H1 (cell line): ENCODE measurements around the gene GPHB5. TPM values are rescaled to one million over a fixed set of nuclear protein-coding genes. Genes with fewer than 3 reads are reported as not detected.

Experiments
- CTCF ChIA-PET: fragments of 300-600 bp; sonication (Branson Sonifier 250); formaldehyde crosslinking; loops from one replicate; lab custom pipeline; 2021; ENCODE audit not compliant: partially characterized antibody; lab: Charles Lee
- POLR2A ChIA-PET: fragments of 300-600 bp; sonication (Branson Sonifier 250); formaldehyde crosslinking; loops from one replicate; lab custom pipeline; 2021; ENCODE audit warnings: inconsistent platforms; ENCODE audit not compliant: partially characterized antibody; lab: Charles Lee
- DNase-seq, 2 experiments: peaks; one replicate each; pipeline versions ENCODE4 v3.0.0 to v3.0.0-alpha.2; 2010 to 2022; ENCODE audit warnings: low spot score in 2 of 2, low read depth in 1 of 2, mixed read lengths in 1 of 2
- FAIRE-seq: peaks from 2 replicates; lab custom pipeline; 2011; peaks lifted over from hg19 to GRCh38; lab: Jason Lieb, UNC
- H2AFZ ChIP-seq: 2 replicates; pipeline ENCODE4 v1.8.1; 2012; ENCODE audit warnings: low read length, inconsistent platforms
- H2AK5ac ChIP-seq: 2 replicates; pipeline ENCODE4 v1.6.1; 2013; ENCODE audit warnings: low read depth, low read length
- H2BK120ac ChIP-seq: replicated peaks from 2 replicates; pipeline ENCODE3; 2013; ENCODE audit warnings: low read depth, low read length, inconsistent platforms
- H2BK12ac ChIP-seq: 2 replicates; pipeline ENCODE4 v1.6.1; 2013; ENCODE audit warnings: low read depth, low read length
- H2BK15ac ChIP-seq: 2 replicates; pipeline ENCODE4 v1.6.1; 2013; ENCODE audit warnings: low read length
- H2BK20ac ChIP-seq: 2 replicates; pipeline ENCODE4 v1.6.1; 2013; ENCODE audit warnings: low read length
- H2BK5ac ChIP-seq: 2 replicates; pipeline ENCODE4 v1.6.1; 2013; ENCODE audit warnings: low read depth, low read length
- H3K14ac ChIP-seq: 2 replicates; pipeline ENCODE4 v1.6.1; 2013; ENCODE audit warnings: inconsistent platforms; ENCODE audit not compliant: insufficient read length
- H3K18ac ChIP-seq: 2 replicates; pipeline ENCODE4 v1.6.1; 2013; ENCODE audit warnings: low read length; ENCODE audit errors: extremely low read depth
- H3K23ac ChIP-seq: 2 replicates; pipeline ENCODE4 v1.6.1; 2013; ENCODE audit warnings: inconsistent platforms; ENCODE audit not compliant: insufficient read length
- H3K23me2 ChIP-seq: 2 replicates; pipeline ENCODE4 v1.6.1; 2013; ENCODE audit warnings: low read depth, low read length
- H3K27ac ChIP-seq: 2 replicates; pipeline ENCODE4 v1.6.1; 2011; ENCODE audit warnings: low read depth, low read length, inconsistent platforms
- H3K27me3 ChIP-seq, 4 experiments: replicated peaks in 1 of 4; 1 replicate in 1 of 4; 2 replicates in 3 of 4; pipeline versions ENCODE4 v1.6.1 to v1.8.1; 2011 to 2013; ENCODE audit warnings: low read length in 3 of 4, mild to moderate bottlenecking in 3 of 4, inconsistent platforms in 2 of 4, mixed read lengths in 2 of 4, moderate library complexity in 1 of 4; ENCODE audit not compliant: control insufficient read depth in 3 of 4, insufficient read depth in 3 of 4; ENCODE audit errors: extremely low read depth in 1 of 4
- H3K36me3 ChIP-seq, 4 experiments: 2 replicates each; pipeline versions ENCODE4 v1.6.1 to v1.8.1; 2011 to 2013; ENCODE audit warnings: mild to moderate bottlenecking in 4 of 4, low read length in 3 of 4, moderate library complexity in 2 of 4, control low read depth in 1 of 4, inconsistent platforms in 1 of 4; ENCODE audit not compliant: insufficient read depth in 4 of 4, control insufficient read depth in 2 of 4
- H3K4ac ChIP-seq: replicated peaks from 2 replicates; pipeline ENCODE3; 2013; ENCODE audit warnings: low read length, low read depth, mixed read lengths, inconsistent platforms; ENCODE audit not compliant: insufficient read length
- H3K4me1 ChIP-seq, 4 experiments: replicated peaks in 1 of 4; 1 replicate in 1 of 4; 2 replicates in 3 of 4; pipeline versions ENCODE4 v1.6.1 to v1.8.1; 2011 to 2013; ENCODE audit warnings: low read length in 3 of 4, inconsistent platforms in 2 of 4, mixed read lengths in 1 of 4; ENCODE audit not compliant: insufficient read depth in 4 of 4, control insufficient read depth in 3 of 4
- H3K4me2 ChIP-seq, 2 experiments: 2 replicates each; pipeline versions ENCODE4 v1.6.1 to v1.8.1; 2011 to 2013; ENCODE audit warnings: low read depth in 2 of 2, low read length in 2 of 2, control low read depth in 1 of 2, inconsistent platforms in 1 of 2, mild to moderate bottlenecking in 1 of 2; ENCODE audit not compliant: insufficient read depth in 1 of 2
- H3K4me3 ChIP-seq, 4 experiments: fragments of 200-600, 300-600 bp in 1 of 4; sonication (generic), shearing (Covaris generic), sonication (Bioruptor Twin) in 1 of 4; 2 replicates each; pipeline versions ENCODE4 v1.5.1 to v1.8.1; 2011 to 2016; ENCODE audit warnings: low read length in 4 of 4, low read depth in 3 of 4, control low read depth in 2 of 4, inconsistent platforms in 2 of 4, mild to moderate bottlenecking in 2 of 4, mixed read lengths in 1 of 4, moderate library complexity in 1 of 4; ENCODE audit not compliant: insufficient read depth in 2 of 4; ENCODE audit errors: extremely low read depth in 1 of 4
- H3K56ac ChIP-seq: replicated peaks from 2 replicates; pipeline ENCODE3; 2013; ENCODE audit warnings: low read depth, mild to moderate bottlenecking, mixed read lengths, low read length, inconsistent platforms; ENCODE audit not compliant: insufficient read length
- H3K79me1 ChIP-seq: 2 replicates; pipeline ENCODE4 v1.6.1; 2013; ENCODE audit warnings: low read depth, low read length, control low read depth
- H3K79me2 ChIP-seq, 2 experiments: 2 replicates each; pipeline versions ENCODE4 v1.6.1 to v1.8.1; 2012 to 2013; ENCODE audit warnings: low read length in 2 of 2, mild to moderate bottlenecking in 2 of 2, inconsistent platforms in 1 of 2; ENCODE audit not compliant: insufficient read depth in 2 of 2, control insufficient read depth in 1 of 2
- H3K9ac ChIP-seq, 4 experiments: replicated peaks in 1 of 4; 1 replicate in 1 of 4; 2 replicates in 3 of 4; pipeline versions ENCODE4 v1.6.1 to v1.8.1; 2011 to 2013; ENCODE audit warnings: low read depth in 3 of 4, low read length in 3 of 4, control low read depth in 2 of 4, mild to moderate bottlenecking in 2 of 4, moderate library complexity in 2 of 4, inconsistent platforms in 1 of 4; ENCODE audit errors: extremely low read depth in 1 of 4
- H3K9me3 ChIP-seq, 2 experiments: 2 replicates each; pipeline versions ENCODE4 v1.6.1 to v1.8.1; 2012 to 2013; ENCODE audit warnings: mild to moderate bottlenecking in 2 of 2, moderate library complexity in 2 of 2, control low read depth in 1 of 2, inconsistent platforms in 1 of 2, low read depth in 1 of 2, low read length in 1 of 2, mixed read lengths in 1 of 2; ENCODE audit not compliant: insufficient read depth in 2 of 2
- H4K20me1 ChIP-seq, 2 experiments: replicated peaks in 1 of 2; 2 replicates each; pipeline versions ENCODE3 to v1.8.1; 2011 to 2013; ENCODE audit warnings: inconsistent platforms in 2 of 2, low read length in 2 of 2, mild to moderate bottlenecking in 1 of 2; ENCODE audit not compliant: insufficient read depth in 2 of 2, control insufficient read depth in 1 of 2
- H4K5ac ChIP-seq: 2 replicates; pipeline ENCODE4 v1.6.1; 2013; ENCODE audit warnings: low read length, low read depth, mixed read lengths, inconsistent platforms; ENCODE audit not compliant: insufficient read length
- H4K8ac ChIP-seq: 2 replicates; pipeline ENCODE4 v1.8.0; 2013; ENCODE audit warnings: mild to moderate bottlenecking, moderate library complexity, low read length, inconsistent platforms; ENCODE audit not compliant: insufficient read depth; ENCODE audit errors: extremely low read depth
- H4K91ac ChIP-seq: replicated peaks from 2 replicates; pipeline ENCODE3; 2013; ENCODE audit warnings: low read length, mixed read lengths, inconsistent platforms; ENCODE audit not compliant: insufficient read length
- BCL11A ChIP-seq, 2 experiments: IDR thresholded peaks; one replicate each; pipeline ENCODE4 v1.6.1; 2011; ENCODE audit warnings: low read depth in 2 of 2, low read length in 2 of 2, mild to moderate bottlenecking in 2 of 2
- CEBPB ChIP-seq: IDR thresholded peaks from 2 replicates; pipeline ENCODE4 v1.6.1; 2012; ENCODE audit warnings: low read depth, low read length
- CTCF ChIP-seq, 3 experiments: IDR thresholded peaks; 1 replicate in 2 of 3; 2 replicates in 1 of 3; pipeline versions ENCODE4 v1.5.1 to v1.6.1; 2011; ENCODE audit warnings: low read length in 3 of 3, mild to moderate bottlenecking in 3 of 3, inconsistent platforms in 2 of 3, low read depth in 1 of 3, moderate library complexity in 1 of 3; ENCODE audit not compliant: insufficient read depth in 1 of 3; ENCODE audit errors: control extremely low read depth in 1 of 3
- RAD21 ChIP-seq, 2 experiments: IDR thresholded peaks in 1 of 2; conservative IDR thresholded peaks in 1 of 2; 2 replicates each; pipeline ENCODE4 v1.6.1; 2011; ENCODE audit warnings: low read depth in 2 of 2, low read length in 2 of 2, improper control_type of control experiment in 1 of 2, inconsistent platforms in 1 of 2, mild to moderate bottlenecking in 1 of 2, moderate library complexity in 1 of 2
- WGBS, 2 experiments: shearing (Covaris generic) in 1 of 2; methylation state at CpG; one replicate each; pipeline versions ENCODE4 v1.1.6 to v1.1.7; 2013 to 2015; ENCODE audit warnings: low lambda C conversion rate in 2 of 2, mixed read lengths in 2 of 2, inconsistent platforms in 1 of 2, low coverage in 1 of 2, missing lambda C conversion rate in 1 of 2; ENCODE audit not compliant: insufficient replicate concordance in 2 of 2, insufficient coverage in 1 of 2, insufficient read length in 1 of 2; ENCODE audit errors: extremely low coverage in 1 of 2, missing lambda C conversion rate in 1 of 2; 5-methylcytosine and 5-hydroxymethylcytosine counted together
- polyA plus RNA-seq, 7 experiments: library from polyadenylated mRNA; depleted of rRNA in 3 of 7; stranded (reverse) in 5 of 7; unstranded in 2 of 7; fragments of >200 nt in 5 of 7; fragments of 200-250 nt in 2 of 7; gene quantifications; 1 replicate in 5 of 7; 2 replicates in 1 of 7; 4 replicates in 1 of 7; pipeline versions ENCODE4 v1.2.1 to v1.2.3, GENCODE V29; 2011 to 2013; ENCODE audit warnings: missing spikeins in 2 of 7, mixed read lengths in 2 of 7
- total RNA-seq: library from RNA; stranded (reverse); fragmentation: NEBNext Ultra II Directional; extraction: Animal tissue kit (Norgen Biotek cat#: 25700); gene quantifications from 2 replicates; pipeline ENCODE4 v1.2.1, GENCODE V29; 2021

Gene GPHB5
- total and polyA plus RNA-seq, 2 of the 8 experiments (the other 6 are each of a cell fraction or from before 2014, with no cell fraction given) = not detected

- H3K9ac ChIP-seq = no peak overlapping the region
- H3K79me2 ChIP-seq = no peaks in the 10 kb centered on the region
- H2BK20ac ChIP-seq = no peak overlapping the region
- H3K56ac ChIP-seq = no peak overlapping the region
- no peak overlapping the region for H2BK15ac ChIP-seq
- ChIA-PET CTCF (interaction anchor here (0.6 to 7.0 kb wide), 46 partner anchors 8 to 1134 kb away, joined by 3 to 70 read pairs (median 3); partner anchors contain the start of gene RHOJ), POLR2A (no interaction called here)
- DNase-seq (no peak), FAIRE-seq (peak; percentile 72)
- H2BK5ac ChIP-seq = no peak overlapping the region
- no peak overlapping the region for H3K23ac ChIP-seq
- H3K14ac ChIP-seq = no peak overlapping the region
- H3K4me3 ChIP-seq = no peak overlapping the region
- no peak overlapping the region for H3K18ac ChIP-seq
- no peaks in the 10 kb centered on the region for H3K4me1 ChIP-seq
- no peaks in the 10 kb centered on the region for H3K79me1 ChIP-seq
- H3K4me2 ChIP-seq = no peak overlapping the region
- no peak overlapping the region for H2BK120ac ChIP-seq
- H3K36me3 ChIP-seq = no peaks in the 10 kb centered on the region
- no peak overlapping the region for H2AK5ac ChIP-seq
- no peaks in the 10 kb centered on the region for H3K23me2 ChIP-seq
- H4K20me1 ChIP-seq = no peaks in the 10 kb centered on the region
- no peak overlapping the region for H4K8ac ChIP-seq
- no peak overlapping the region for H2AFZ ChIP-seq
- 60% methylated on average over 5 of the region's 5 CpGs; no CpG with 5 or more reads in 1 of the 2 experiments for WGBS, 2 experiments
- no peaks in the 10 kb centered on the region for H3K9me3 ChIP-seq
- H3K27me3 ChIP-seq = no peaks in the 10 kb centered on the region
- no peak overlapping the region for H4K5ac ChIP-seq
- TF ChIP-seq BCL11A (IDR thresholded peaks at IDR 0.05; ENCODE audit: low read depth in 2 of 2, low read length in 2 of 2) (no peak), CEBPB (0 out of 2 replicates have a peak, but pooled peaks have one; percentile 7), RAD21 (IDR thresholded peaks at IDR 0.05 in 1 of 2, conservative IDR thresholded peaks at IDR 0.05 in 1 of 2; ENCODE audit: low read depth in 2 of 2, low read length in 2 of 2) (peak; percentile 89 to 90), CTCF (IDR thresholded peaks at IDR 0.05; ENCODE audit: control extremely low read depth in 1 of 3, insufficient read depth in 1 of 3, low read depth in 1 of 3, low read length in 3 of 3) (peak in 2 of 3 experiments; percentile 51 to 74; a peak in 2 of 4 replicates)
- TF ChIP-seq, all 59 proteins: peak for 3
- Histone ChIP-seq H4K91ac (no peak overlapping the region), H3K27ac (no peak overlapping the region), H3K4ac (no peak overlapping the region), H2BK12ac (no peak overlapping the region)
Measured at GRCh38 chr14:63276492-63277342, 42.0 kb downstream of the GPHB5 start.
